Activated B cell treated with CpG ODN at 0.5 μM for 24 hours (primary cell): ENCODE results near the gene ZPBP. TPM values are rescaled to one million over a fixed set of nuclear protein-coding genes. Genes with fewer than 3 reads are reported as not detected.
A peak's percentile ranks its signal among the peaks of the same experiment; 100 is the strongest.

Experiments
- ATAC-seq: fragments of 200-7000 bp; cut with Tn5 transposase; one replicate; pipeline ENCODE4 v1.10.0; 2021; ENCODE audit warnings: low read depth, mild to moderate bottlenecking, moderate library complexity
- CTCF ChIA-PET: fragments of 350-600 bp; sonication (Branson Sonifier 250); formaldehyde crosslinking; loops from one replicate; lab custom pipeline; 2021; ENCODE audit warnings: antibody characterized with exemption; lab: Charles Lee
- POLR2A ChIA-PET: fragments of 350-600 bp; sonication (Branson Sonifier 250); formaldehyde crosslinking; loops from one replicate; lab custom pipeline; 2021; ENCODE audit warnings: antibody characterized with exemption; lab: Charles Lee
- DNase-seq: peaks from one replicate; pipeline ENCODE4 v3.0.0; 2022
- H3K27ac Mint-ChIP-seq: one replicate; pipeline ENCODE4 v1.8.0; 2020; ENCODE audit warnings: mixed read lengths
- H3K27me3 Mint-ChIP-seq: one replicate; pipeline ENCODE4 v1.8.0; 2021; ENCODE audit warnings: mixed read lengths
- H3K36me3 Mint-ChIP-seq: one replicate; pipeline ENCODE4 v1.8.0; 2021; ENCODE audit warnings: low read depth, mixed read lengths
- H3K4me1 Mint-ChIP-seq: one replicate; pipeline ENCODE4 v1.8.0; 2021; ENCODE audit warnings: mixed read lengths
- H3K4me3 Mint-ChIP-seq: one replicate; pipeline ENCODE4 v1.8.0; 2020; ENCODE audit warnings: mild to moderate bottlenecking, mixed read lengths
- H3K9me3 Mint-ChIP-seq: one replicate; pipeline ENCODE4 v1.8.0; 2020; ENCODE audit warnings: mixed read lengths
- intact Hi-C: fragments of 100-400 bp; cut with micrococcal nuclease; formaldehyde crosslinking; loops from one replicate; pipeline ENCODE4 v1.15.1; 2024
- total RNA-seq: library from RNA; stranded (reverse); gene quantifications from 2 replicates; pipeline ENCODE4 v1.2.3, GENCODE V29; 2022
- TF ChIP-seq, protein P1 (sequence below): fragments of 200-600 bp; IDR thresholded peaks from one replicate; pipeline ENCODE4 v1.8.0; 2022; ENCODE audit warnings: antibody characterized with exemption, mild to moderate bottlenecking

Gene ZPBP
- total RNA-seq: not detected in 2 replicates

- peak within 1 kb of the TSS; percentile 88 for H3K4me3 Mint-ChIP-seq
- ATAC-seq: peak; percentile 79
Observed at GRCh38 chr7:50092579-50093491, at the start of gene ZPBP. TSS of gene ZPBP (minus strand) at chr7:50093246. CDS start at chr7:50093194, 52 bp downstream.

GRCh38 chr7:50142425-50143017 lies 49.5 kb upstream of the ZPBP start:
- ATAC-seq: peak; percentile 62
- H3K4me3 Mint-ChIP-seq: peak overlapping the region; percentile 72
- no peak for DNase-seq
- ChIA-PET CTCF (interaction anchor here (0.7 to 3.2 kb wide), 18 partner anchors 16 to 1018 kb away, joined by 3 to 31 read pairs (median 3); partner anchors contain the start of gene FIGNL1), POLR2A (interaction anchor here (0.7 to 1.2 kb wide), 2 partner anchors 172 to 263 kb away, joined by 3 read pairs; no protein-coding TSS in a partner anchor)
- no peaks in the 10 kb centered on the region for H3K36me3 Mint-ChIP-seq
- peak overlapping the region; percentile 86 for H3K27ac Mint-ChIP-seq
- no peaks in the 10 kb centered on the region for H3K27me3 Mint-ChIP-seq
- TF ChIP-seq, protein P1, sequence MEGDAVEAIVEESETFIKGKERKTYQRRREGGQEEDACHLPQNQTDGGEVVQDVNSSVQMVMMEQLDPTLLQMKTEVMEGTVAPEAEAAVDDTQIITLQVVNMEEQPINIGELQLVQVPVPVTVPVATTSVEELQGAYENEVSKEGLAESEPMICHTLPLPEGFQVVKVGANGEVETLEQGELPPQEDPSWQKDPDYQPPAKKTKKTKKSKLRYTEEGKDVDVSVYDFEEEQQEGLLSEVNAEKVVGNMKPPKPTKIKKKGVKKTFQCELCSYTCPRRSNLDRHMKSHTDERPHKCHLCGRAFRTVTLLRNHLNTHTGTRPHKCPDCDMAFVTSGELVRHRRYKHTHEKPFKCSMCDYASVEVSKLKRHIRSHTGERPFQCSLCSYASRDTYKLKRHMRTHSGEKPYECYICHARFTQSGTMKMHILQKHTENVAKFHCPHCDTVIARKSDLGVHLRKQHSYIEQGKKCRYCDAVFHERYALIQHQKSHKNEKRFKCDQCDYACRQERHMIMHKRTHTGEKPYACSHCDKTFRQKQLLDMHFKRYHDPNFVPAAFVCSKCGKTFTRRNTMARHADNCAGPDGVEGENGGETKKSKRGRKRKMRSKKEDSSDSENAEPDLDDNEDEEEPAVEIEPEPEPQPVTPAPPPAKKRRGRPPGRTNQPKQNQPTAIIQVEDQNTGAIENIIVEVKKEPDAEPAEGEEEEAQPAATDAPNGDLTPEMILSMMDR: no peak
- intact Hi-C loops: loop anchor here (1.0 to 10.0 kb wide), 10 partner anchors 22 to 1019 kb away; partner anchors contain the start of gene FIGNL1
- peaks cover 3% of the 10 kb centered on the region for H3K9me3 Mint-ChIP-seq
- H3K4me1 Mint-ChIP-seq: peaks cover 58% of the 10 kb centered on the region

More at GRCh38 chr7:50092579-50093491, at the start of gene ZPBP:
- POLR2A ChIA-PET: interaction anchor here (0.6 to 1.8 kb wide), 5 partner anchors 24 to 1201 kb away, joined by 3 to 9 read pairs (median 4); no protein-coding TSS in a partner anchor
- DNase-seq: peak; percentile 40
- Mint-ChIP-seq H3K27me3 (peaks cover 2% of the 10 kb centered on the region), H3K36me3 (no peaks in the 10 kb centered on the region), H3K27ac (peak within 1 kb of the TSS; percentile 81), H3K9me3 (no peaks in the 10 kb centered on the region), H3K4me1 (peaks cover 8% of the 10 kb centered on the region)
- intact Hi-C loops: loop anchor here (1.0 to 2.0 kb wide), 11 partner anchors 24 to 1276 kb away; partner anchors contain the start of gene IKZF1
- TF ChIP-seq, protein P1: peak; percentile 61
- CTCF ChIA-PET: interaction anchor here (0.6 to 4.9 kb wide), 27 partner anchors 9 to 1274 kb away, joined by 3 to 120 read pairs (median 4); no protein-coding TSS in a partner anchor

DNA sequence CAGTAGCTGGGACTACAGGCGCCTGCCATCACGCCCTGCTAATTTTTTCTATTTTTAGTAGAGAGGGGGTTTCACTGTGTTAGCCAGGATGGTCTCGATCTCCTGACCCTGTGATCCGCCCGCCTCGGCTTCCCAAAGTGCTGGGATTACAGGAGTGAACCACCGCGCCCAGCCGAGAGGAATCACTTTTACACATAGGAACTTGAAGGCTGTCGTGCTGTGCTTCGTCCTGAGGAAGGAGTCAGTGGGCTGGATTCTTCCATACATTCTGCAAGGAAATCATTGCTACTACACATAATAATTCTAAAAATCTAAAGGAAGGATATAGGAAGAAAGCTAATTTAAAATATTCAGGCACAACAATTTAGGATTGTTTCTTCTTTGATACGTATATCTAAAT lies 48.8 kb upstream of the ZPBP start:
- Mint-ChIP-seq H3K4me3 (no peak overlapping the region), H3K27ac (no peak overlapping the region), H3K36me3 (no peaks in the 10 kb centered on the region), H3K4me1 (peaks cover 51% of the 10 kb centered on the region), H3K9me3 (peaks cover 3% of the 10 kb centered on the region), H3K27me3 (no peaks in the 10 kb centered on the region)
- POLR2A ChIA-PET: interaction anchor here (1.2 kb wide), 1 partner anchor 263 kb away, joined by 3 read pairs; no protein-coding TSS in a partner anchor
- DNase-seq: no peak
- intact Hi-C loops: loop anchor here (1.0 to 10.0 kb wide), 10 partner anchors 21 to 1019 kb away; partner anchors contain the start of gene FIGNL1
- TF ChIP-seq, protein P1: no peak
- ATAC-seq: no peak
- CTCF ChIA-PET: interaction anchor here (0.7 to 3.2 kb wide), 10 partner anchors 15 to 1019 kb away, joined by 3 to 31 read pairs (median 4); no protein-coding TSS in a partner anchor

DNA sequence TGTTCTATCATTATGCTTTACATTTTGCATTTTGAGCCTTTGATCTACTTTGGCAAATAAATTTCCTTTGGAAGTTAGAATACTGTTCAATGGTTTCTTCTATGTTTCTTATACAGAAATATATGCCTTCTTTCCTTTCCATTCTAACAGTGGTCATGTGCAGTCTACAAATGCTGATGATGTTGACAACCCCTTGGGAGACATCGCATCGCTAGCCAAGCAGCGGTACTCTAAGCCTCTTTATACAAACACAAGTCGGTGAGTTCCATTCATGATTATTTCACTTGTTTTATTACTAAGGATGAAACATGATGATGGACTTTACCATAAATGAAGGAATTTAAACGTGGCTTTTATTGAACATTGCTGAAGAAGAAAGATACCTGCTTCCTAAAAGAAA lies 48.1 kb upstream of the ZPBP start:
- Mint-ChIP-seq H3K4me1 (peaks cover 44% of the 10 kb centered on the region), H3K4me3 (peak overlapping the region; percentile 17), H3K27ac (peak overlapping the region; percentile 30), H3K36me3 (no peaks in the 10 kb centered on the region), H3K27me3 (no peaks in the 10 kb centered on the region), H3K9me3 (peaks cover 3% of the 10 kb centered on the region)
- TF ChIP-seq, protein P1: no peak
- ChIA-PET CTCF (no interaction called here), POLR2A (interaction anchor here (1.2 kb wide), 1 partner anchor 264 kb away, joined by 3 read pairs; no protein-coding TSS in a partner anchor)
- peak; percentile 49 for ATAC-seq
- intact Hi-C loops: loop anchor here (10.0 kb wide), 1 partner anchor 194 kb away; no protein-coding TSS in a partner anchor
- no peak for DNase-seq
